Posterior vena cava (tissue), 2 donors: Measurements from ENCODE around the gene BCL10. TPM values are rescaled to one million over a fixed set of nuclear protein-coding genes. Genes with fewer than 3 reads are reported as not detected.

Source experiments
- DNase-seq: peaks from one replicate; pipeline ENCODE4 v3.0.0-alpha.2; 2020; ENCODE audit warnings: low spot score
- intact Hi-C, 2 donors: fragments of 100-400 bp; cut with DNase I; formaldehyde crosslinking; loops; one replicate each; pipeline versions ENCODE4 v1.14.1 to v1.14.2; 2022 to 2023
- total RNA-seq, 2 donors: library from RNA; stranded (reverse); fragmentation: NEBNext Ultra II Directional; extraction: Animal tissue kit (Norgen Biotek cat#: 25700); gene quantifications; one replicate each; pipeline ENCODE4 v1.2.1, GENCODE V29; 2021
- donor health status: DM: yes; HTN: yes; CAD: no.
- donor health status: DM: yes; HTN: yes; CAD: no.

The BCL10 gene
- total RNA-seq, 2 donors from 2014 or later: 17.0 to 22.1 TPM

- DNase-seq: no peak
- intact Hi-C loops: loop anchor here (5.0 kb wide), 2 partner anchors 271 to 386 kb away; no protein-coding TSS in a partner anchor
Observed at GRCh38 chr1:85306236-85306635, 29.8 kb upstream of the BCL10 start.

GRCh38 chr1:85303440-85304162 lies 27.2 kb upstream of the BCL10 start:
- no peak for DNase-seq
- intact Hi-C loops: no loop called here

GRCh38 chr1:85300140-85300539 lies 23.7 kb upstream of the BCL10 start:
- intact Hi-C loops: no loop called here
- no peak for DNase-seq

DNA sequence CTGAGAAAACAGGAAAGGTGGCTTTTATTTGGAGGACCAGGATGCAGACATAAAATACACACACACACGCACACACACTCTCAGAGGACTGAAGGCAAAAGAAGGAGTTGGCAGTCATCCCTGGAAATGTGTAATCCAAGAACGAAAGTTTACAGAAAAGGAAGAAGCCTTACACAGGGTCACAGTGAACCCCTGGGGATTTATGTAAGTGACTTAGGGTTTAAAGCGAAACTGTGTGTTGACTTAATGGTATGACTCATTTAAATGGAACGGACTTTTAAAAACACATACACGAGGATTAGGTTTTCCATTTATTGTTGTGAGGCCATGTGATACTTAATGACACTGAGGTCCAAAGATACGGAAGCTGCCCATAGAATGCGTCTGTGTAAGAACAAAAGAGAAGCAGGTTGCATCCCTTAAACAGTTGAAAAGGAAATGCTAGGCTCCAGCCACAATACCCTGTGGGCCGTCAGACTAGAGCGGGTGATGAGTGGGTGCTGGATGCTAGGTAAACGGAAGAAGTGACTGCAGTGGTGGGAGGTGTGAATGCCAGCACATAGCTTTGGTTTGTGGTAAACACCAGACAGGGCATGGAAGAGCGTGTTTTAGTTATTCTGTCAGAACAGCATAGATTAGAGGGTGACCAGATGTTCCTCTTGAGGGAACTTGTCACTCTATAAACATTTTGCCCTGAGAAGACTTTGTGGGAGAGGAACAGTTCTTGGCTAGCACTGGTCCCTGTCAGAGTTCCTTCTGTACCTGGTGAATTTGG lies 21.6 kb upstream of the BCL10 start:
- intact Hi-C loops: no loop called here
- no peak for DNase-seq

DNA sequence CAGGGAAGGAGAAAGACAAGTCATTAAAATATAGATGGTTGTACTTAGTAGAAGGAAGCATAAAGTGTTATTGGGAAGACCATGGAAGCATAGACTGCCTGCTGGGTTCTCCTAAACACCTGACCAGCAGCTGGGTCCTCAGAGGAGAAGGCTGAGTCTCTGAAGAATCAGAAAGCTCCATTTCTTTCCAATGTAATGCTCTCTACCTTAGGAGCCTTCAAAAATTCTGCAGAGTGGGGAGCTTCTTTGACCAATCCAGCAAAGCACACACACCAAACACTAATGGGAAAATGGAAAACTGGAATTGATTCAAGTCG lies 21.1 kb upstream of the BCL10 start:
- no peak for DNase-seq
- intact Hi-C loops: no loop called here

DNA sequence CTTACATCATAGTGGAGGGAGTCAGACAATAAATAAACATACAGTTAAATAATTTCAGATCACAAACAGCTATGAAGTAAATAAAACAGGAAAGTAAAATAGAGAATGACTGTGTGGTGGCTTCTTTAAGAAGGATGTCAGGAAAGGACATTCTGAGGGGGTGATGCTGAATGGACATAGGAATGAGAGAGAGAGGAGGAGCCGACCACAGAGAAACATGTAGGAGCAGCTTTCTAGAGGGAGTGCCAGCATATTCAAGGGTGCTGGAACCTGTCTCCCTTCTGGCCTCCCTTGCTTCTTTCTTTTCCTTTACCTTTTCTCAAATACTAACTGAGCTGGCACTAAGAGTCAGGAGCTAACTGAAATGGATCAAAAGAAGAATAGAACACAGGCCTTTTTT lies 20.5 kb upstream of the BCL10 start:
- no peak for DNase-seq
- intact Hi-C loops: no loop called here

- intact Hi-C loops: no loop called here
- no peak for DNase-seq
Observed at GRCh38 chr1:85295654-85296053, 19.2 kb upstream of the BCL10 start.

DNA sequence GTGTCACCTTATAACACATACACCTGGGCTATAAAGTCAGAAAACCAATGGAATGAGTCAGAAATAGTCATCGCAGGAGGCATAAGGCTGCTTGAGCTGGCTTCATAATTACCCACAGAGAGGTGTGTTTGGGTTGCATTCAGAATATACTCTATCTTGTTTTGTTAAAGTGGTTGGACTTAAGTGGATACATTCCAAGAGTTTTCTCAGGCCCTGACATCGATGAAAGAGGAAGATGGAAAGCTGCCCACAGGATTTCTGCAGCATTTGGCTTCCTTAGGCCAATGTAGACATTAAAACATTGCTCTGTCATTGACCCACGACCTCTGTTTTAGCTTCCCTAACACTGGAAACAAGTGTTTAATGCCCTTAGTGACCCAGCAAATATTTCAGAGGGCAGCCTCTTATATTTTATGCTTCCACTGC lies 18.6 kb upstream of the BCL10 start:
- intact Hi-C loops: no loop called here
- no peak for DNase-seq

DNA sequence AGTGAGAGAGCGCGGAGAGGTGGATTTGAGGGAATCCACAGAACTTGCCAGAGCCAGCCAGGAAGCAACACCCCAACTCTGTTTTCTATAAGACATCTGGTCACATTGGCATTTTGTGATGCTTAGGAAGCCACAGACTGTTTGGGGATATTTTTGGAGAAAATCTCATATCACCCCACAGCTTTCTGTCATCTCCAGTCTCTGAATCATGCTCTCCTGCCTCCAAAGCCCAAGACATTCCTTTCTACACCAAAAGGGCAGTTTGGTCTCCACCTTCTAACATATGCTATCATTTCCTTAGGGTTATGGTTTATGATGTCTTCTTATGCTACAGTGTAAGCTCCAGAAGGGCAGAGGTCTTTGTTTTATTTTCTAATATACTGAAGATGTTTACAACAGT lies 14.4 kb upstream of the BCL10 start:
- DNase-seq: no peak
- intact Hi-C loops: no loop called here

DNA sequence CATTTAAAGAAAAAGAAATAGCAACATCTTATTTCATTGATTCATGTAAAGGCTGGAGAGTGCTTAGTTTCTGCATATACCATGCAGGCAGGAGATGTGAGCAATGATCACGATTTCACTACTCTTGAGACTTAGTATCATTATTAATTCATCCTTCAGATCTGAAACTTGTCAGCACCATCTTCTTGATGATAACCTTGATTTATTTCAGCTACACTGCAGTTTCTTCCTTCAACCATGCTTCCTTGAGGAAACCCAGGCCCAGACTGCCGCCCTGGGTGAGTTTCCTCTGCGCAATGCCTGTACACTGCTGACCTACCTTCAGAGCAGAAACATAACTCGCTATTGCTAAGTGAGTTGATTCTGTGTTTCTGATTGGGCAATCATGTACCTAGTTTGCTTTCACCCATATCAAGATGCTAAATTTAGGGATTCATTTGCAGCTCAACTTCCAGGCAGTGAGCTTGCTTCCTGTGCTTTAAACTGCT lies 13.5 kb upstream of the BCL10 start:
- intact Hi-C loops: no loop called here
- no peak for DNase-seq

- intact Hi-C loops: no loop called here
Observed at GRCh38 chr1:85289207-85289847, 12.9 kb upstream of the BCL10 start.

GRCh38 chr1:85284202-85284601 lies 7.8 kb upstream of the BCL10 start:
- intact Hi-C loops: no loop called here
- DNase-seq: no peak

More at GRCh38 chr1:85289207-85289847, 12.9 kb upstream of the BCL10 start:
- DNase-seq: no peak

- DNase-seq: no peak
- intact Hi-C loops: no loop called here
Observed at GRCh38 chr1:85283475-85284199, 7.2 kb upstream of the BCL10 start.

DNA sequence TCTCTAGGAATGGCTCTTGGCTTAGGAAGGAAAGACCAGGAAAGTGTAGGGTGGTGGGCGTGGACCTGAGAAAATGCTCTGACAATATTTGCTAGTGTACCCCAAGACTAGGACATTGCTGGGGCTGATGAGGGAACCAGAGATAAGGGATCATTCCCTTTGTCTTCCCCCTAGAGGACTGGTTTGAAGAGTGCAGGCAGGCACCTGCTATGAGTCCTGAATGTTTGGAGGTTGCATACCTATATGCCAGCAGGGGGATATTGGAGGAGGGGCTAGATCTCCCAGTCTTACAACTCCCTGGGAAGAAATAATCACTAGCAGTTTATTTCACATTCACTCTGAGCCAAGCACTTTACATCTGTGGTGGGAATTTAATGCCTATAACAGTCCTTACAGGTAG lies 6.0 kb upstream of the BCL10 start:
- DNase-seq: no peak
- intact Hi-C loops: no loop called here

GRCh38 chr1:85280636-85281035 lies 4.2 kb upstream of the BCL10 start:
- intact Hi-C loops: no loop called here
- DNase-seq: no peak

GRCh38 chr1:85279458-85280080 lies 3.1 kb upstream of the BCL10 start:
- no peak for DNase-seq
- intact Hi-C loops: no loop called here

DNA sequence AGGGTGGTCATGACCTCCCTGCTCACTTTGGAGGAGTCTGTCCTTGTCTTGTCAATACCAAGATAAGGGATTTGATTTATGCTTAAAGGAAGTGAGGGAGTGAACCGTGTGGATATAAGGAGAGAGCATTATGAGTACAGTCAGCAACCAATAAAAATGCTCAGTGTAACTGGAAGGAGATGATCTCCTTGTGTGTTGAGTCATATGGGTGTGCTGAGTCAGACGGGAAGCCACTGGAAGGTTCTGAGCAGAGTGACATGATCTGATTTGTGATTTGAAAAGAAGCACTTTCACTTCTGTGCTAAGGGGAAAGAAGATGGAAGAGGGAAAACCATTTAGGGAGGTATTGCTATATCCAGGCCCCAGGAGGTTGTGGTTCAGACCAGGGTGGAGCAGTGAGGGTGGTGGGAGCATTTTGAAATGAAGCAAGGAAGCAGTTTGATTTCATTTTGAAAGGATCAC lies 2.5 kb upstream of the BCL10 start:
- intact Hi-C loops: no loop called here
- DNase-seq: no peak

GRCh38 chr1:85277802-85278201 lies 1.4 kb upstream of the BCL10 start:
- intact Hi-C loops: no loop called here
- no peak for DNase-seq

- peak; percentile 65 for DNase-seq
- intact Hi-C loops: no loop called here
Observed at GRCh38 chr1:85276978-85277639, 677 bp upstream of the BCL10 start.
